ENCODE measurements around the gene C2CD2L. TPM values are rescaled to one million over a fixed set of nuclear protein-coding genes. Genes with fewer than 3 reads are reported as not detected.

Gene C2CD2L
- total and polyA plus RNA-seq, 2 of the 13 experiments (the other 11 are each of a cell fraction or from before 2014, with no cell fraction given): 3.7 to 5.5 TPM

DNA sequence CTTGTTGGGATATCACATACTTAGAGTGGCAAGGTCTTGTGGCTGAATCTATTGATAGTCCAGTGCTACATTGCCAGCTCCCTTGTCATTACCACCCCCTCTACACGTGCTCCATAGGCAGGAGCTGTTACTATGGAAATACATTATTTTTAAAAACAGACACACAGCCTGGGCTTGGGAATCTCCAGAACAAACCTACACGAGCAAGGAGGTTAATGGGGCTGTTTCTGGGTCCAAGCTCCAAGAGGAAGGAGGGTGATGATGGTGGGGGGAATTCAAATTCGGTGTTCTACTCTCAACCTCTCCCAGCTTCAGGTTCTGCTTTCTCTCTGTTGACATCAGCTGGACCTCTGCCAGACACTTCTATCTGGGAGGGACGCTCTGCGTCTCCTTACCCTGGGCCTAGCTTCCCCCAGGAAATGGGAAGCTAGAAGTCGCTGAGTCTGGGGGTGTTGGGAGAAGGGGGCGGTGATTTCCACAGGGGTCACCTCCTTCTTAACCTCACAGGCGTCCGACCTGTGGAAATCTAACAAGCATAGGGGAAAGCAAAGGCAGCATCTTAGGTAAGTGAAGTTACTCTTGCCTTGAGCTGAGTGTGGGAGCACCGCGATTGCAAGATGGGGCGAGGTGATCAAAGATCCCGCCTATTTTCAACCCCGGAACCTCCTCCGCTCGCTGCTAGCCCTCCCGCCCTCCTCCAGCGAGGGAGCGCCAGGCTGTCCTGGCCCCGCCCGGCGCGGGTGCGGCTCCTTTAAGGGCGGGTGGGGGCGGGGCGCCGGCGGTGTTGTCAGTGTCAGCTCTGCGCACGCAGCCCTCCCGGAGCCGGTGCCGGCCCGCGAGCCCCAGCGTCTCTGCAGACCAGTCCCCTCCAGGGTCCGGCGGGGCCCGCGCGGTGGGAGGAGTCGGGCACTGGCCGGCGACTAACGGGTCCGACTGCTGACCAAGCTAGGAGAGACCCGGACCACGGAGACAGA lies at the start of gene C2CD2L (continued):
- TF ChIP-seq PCBP1 (IDR thresholded peaks at IDR 0.05; ENCODE audit: borderline replicate concordance, low read depth, low read length) (no peak), HNF4A (CRISPR knock-in tag; IDR thresholded peaks at IDR 0.05) (no peak), ZNF614 (CRISPR knock-in tag; IDR thresholded peaks at IDR 0.05; ENCODE audit: borderline replicate concordance) (no peak), ZSCAN30 (CRISPR knock-in tag; IDR thresholded peaks at IDR 0.05) (no peak), ZNF737 (CRISPR knock-in tag; IDR thresholded peaks at IDR 0.05; ENCODE audit: borderline replicate concordance) (no peak), FOXJ3 (CRISPR knock-in tag; IDR thresholded peaks at IDR 0.05; ENCODE audit: borderline replicate concordance) (0 out of 2 replicates have a peak, but pooled peaks have one; percentile 37), ETV5 (CRISPR knock-in tag; IDR thresholded peaks at IDR 0.05; ENCODE audit: borderline replicate concordance) (no peak), ESRRA (CRISPR knock-in tag; IDR thresholded peaks at IDR 0.05; ENCODE audit: low read depth) (no peak), PRPF4 (IDR thresholded peaks at IDR 0.05; ENCODE audit: low read depth, low read length, poor library complexity, severe bottlenecking) (no peak), DMAP1 (CRISPR knock-in tag; IDR thresholded peaks at IDR 0.05) (no peak), MTF2 (CRISPR knock-in tag; IDR thresholded peaks at IDR 0.05; ENCODE audit: borderline replicate concordance) (no peak), HDAC1 (CRISPR knock-in tag; IDR thresholded peaks at IDR 0.05) (peak; percentile 85), ZNF619 (CRISPR knock-in tag; IDR thresholded peaks at IDR 0.05) (no peak), ZNF367 (CRISPR knock-in tag; IDR thresholded peaks at IDR 0.05; ENCODE audit: borderline replicate concordance) (no peak), CAMTA2 (CRISPR knock-in tag; IDR thresholded peaks at IDR 0.05; ENCODE audit: borderline replicate concordance) (no peak), ZNF432 (CRISPR knock-in tag; IDR thresholded peaks at IDR 0.05; ENCODE audit: borderline replicate concordance) (no peak), ZNF746 (CRISPR knock-in tag; IDR thresholded peaks at IDR 0.05) (peak; percentile 25; the same call in 1 of the 2 replicates), JARID2 (CRISPR knock-in tag; IDR thresholded peaks at IDR 0.05; ENCODE audit: insufficient replicate concordance) (no peak), YEATS4 (CRISPR knock-in tag; IDR thresholded peaks at IDR 0.05; ENCODE audit: borderline replicate concordance) (no peak; the same call in 1 of the 2 replicates), ZC3H4 (CRISPR knock-in tag; IDR thresholded peaks at IDR 0.05; ENCODE audit: borderline replicate concordance) (no peak), ZNF550 (CRISPR knock-in tag; IDR thresholded peaks at IDR 0.05; ENCODE audit: borderline replicate concordance) (no peak)
- TF ChIP-seq, protein P1, sequence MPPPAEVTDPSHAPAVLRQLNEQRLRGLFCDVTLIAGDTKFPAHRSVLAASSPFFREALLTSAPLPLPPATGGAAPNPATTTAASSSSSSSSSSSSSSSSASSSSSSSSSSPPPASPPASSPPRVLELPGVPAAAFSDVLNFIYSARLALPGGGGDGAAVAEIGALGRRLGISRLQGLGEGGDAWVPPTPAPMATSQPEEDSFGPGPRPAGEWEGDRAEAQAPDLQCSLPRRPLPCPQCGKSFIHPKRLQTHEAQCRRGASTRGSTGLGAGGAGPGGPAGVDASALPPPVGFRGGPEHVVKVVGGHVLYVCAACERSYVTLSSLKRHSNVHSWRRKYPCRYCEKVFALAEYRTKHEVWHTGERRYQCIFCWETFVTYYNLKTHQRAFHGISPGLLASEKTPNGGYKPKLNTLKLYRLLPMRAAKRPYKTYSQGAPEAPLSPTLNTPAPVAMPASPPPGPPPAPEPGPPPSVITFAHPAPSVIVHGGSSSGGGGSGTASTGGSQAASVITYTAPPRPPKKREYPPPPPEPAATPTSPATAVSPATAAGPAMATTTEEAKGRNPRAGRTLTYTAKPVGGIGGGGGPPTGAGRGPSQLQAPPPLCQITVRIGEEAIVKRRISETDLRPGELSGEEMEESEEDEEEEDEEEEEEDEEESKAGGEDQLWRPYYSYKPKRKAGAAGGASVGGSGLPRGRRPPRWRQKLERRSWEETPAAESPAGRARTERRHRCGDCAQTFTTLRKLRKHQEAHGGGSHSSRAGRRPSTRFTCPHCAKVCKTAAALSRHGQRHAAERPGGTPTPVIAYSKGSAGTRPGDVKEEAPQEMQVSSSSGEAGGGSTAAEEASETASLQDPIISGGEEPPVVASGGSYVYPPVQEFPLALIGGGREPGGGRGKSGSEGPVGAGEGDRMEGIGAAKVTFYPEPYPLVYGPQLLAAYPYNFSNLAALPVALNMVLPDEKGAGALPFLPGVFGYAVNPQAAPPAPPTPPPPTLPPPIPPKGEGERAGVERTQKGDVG (CRISPR knock-in tag; IDR thresholded peaks at IDR 0.05; ENCODE audit: borderline replicate concordance): no peak
- TF ChIP-seq, protein P2, sequence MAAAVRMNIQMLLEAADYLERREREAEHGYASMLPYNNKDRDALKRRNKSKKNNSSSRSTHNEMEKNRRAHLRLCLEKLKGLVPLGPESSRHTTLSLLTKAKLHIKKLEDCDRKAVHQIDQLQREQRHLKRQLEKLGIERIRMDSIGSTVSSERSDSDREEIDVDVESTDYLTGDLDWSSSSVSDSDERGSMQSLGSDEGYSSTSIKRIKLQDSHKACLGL (CRISPR knock-in tag; IDR thresholded peaks at IDR 0.05): peak; percentile 67; the same call in 1 of the 2 replicates
- TF ChIP-seq, protein P3, sequence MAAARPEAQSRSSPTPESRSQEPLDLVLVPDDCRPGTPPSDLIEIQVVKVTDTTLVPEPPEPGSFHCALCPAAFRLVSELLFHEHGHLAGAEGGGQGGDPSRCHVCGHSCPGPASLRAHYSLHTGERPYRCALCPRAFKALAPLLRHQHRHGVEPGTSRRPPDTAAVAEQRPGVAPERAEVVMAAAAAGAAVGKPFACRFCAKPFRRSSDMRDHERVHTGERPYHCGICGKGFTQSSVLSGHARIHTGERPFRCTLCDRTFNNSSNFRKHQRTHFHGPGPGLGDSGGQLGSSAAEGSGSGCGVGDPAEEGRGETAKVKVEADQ (CRISPR knock-in tag; IDR thresholded peaks at IDR 0.05; ENCODE audit: borderline replicate concordance): peak; percentile 40; the same call in 1 of the 2 replicates
- TF ChIP-seq, protein P4, sequence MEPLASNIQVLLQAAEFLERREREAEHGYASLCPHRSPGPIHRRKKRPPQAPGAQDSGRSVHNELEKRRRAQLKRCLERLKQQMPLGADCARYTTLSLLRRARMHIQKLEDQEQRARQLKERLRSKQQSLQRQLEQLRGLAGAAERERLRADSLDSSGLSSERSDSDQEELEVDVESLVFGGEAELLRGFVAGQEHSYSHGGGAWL (CRISPR knock-in tag; IDR thresholded peaks at IDR 0.05): peak; percentile 29; the same call in 1 of the 2 replicates

Measured in HepG2 (cell line).